CD8-positive, alpha-beta memory T cell (primary cell): Measurements from ENCODE around the gene MAN2C1. TPM values are rescaled to one million over a fixed set of nuclear protein-coding genes. Genes with fewer than 3 reads are reported as not detected.
"Not testable (repeated sequence)": the region's sequence is repeated elsewhere in the genome, so short reads cannot be mapped to it uniquely, and the experiment has no call there.

Experiments
- CTCF ChIA-PET: fragments of 350-600 bp; sonication (Branson Sonifier 250); formaldehyde crosslinking; loops from one replicate; lab custom pipeline; 2021; ENCODE audit warnings: antibody characterized with exemption; lab: Charles Lee
- POLR2A ChIA-PET: fragments of 350-600 bp; sonication (Branson Sonifier 250); formaldehyde crosslinking; loops from one replicate; lab custom pipeline; 2021; ENCODE audit warnings: antibody characterized with exemption; lab: Charles Lee
- DNase-seq, 5 donors: peaks; one replicate each; pipeline versions ENCODE4 v3.0.0 to v3.0.0-alpha.2; 2020 to 2022; ENCODE audit warnings: mixed read lengths in 1 of 5
- H3K27ac ChIP-seq: one replicate; pipeline ENCODE4 v1.7.0; 2013; ENCODE audit warnings: low read depth, mild to moderate bottlenecking, low read length, moderate library complexity
- H3K27me3 ChIP-seq: 2 replicates; pipeline ENCODE4 v1.7.0; 2013; ENCODE audit warnings: low read length, mild to moderate bottlenecking; ENCODE audit not compliant: insufficient read depth, poor library complexity, severe bottlenecking
- H3K36me3 ChIP-seq: 2 replicates; pipeline ENCODE4 v1.7.0; 2013; ENCODE audit warnings: mild to moderate bottlenecking, low read length, moderate library complexity; ENCODE audit not compliant: insufficient read depth
- H3K4me1 ChIP-seq: 2 replicates; pipeline ENCODE4 v1.7.0; 2013; ENCODE audit warnings: mild to moderate bottlenecking, low read length, moderate library complexity; ENCODE audit not compliant: insufficient read depth
- H3K4me3 ChIP-seq: 2 replicates; pipeline ENCODE4 v1.7.0; 2013; ENCODE audit warnings: mild to moderate bottlenecking, low read length
- H3K9me3 ChIP-seq: 2 replicates; pipeline ENCODE4 v1.7.0; 2013; ENCODE audit warnings: mild to moderate bottlenecking, low read length
- H3K27ac Mint-ChIP-seq, 8 donors: one replicate each; pipeline ENCODE4 v1.8.0; 2020 to 2021; ENCODE audit warnings: mixed read lengths in 8 of 8, mild to moderate bottlenecking in 6 of 8, inconsistent platforms in 3 of 8, moderate library complexity in 3 of 8
- H3K27me3 Mint-ChIP-seq, 2 donors: one replicate each; pipeline ENCODE4 v1.8.0; 2020 to 2021; ENCODE audit warnings: mixed read lengths in 2 of 2, mild to moderate bottlenecking in 1 of 2, moderate library complexity in 1 of 2
- H3K36me3 Mint-ChIP-seq, 3 donors: one replicate each; pipeline ENCODE4 v1.8.0; 2020 to 2021; ENCODE audit warnings: mixed read lengths in 3 of 3, inconsistent platforms in 1 of 3, mild to moderate bottlenecking in 1 of 3
- H3K4me1 Mint-ChIP-seq, 3 donors: one replicate each; pipeline ENCODE4 v1.8.0; 2020 to 2021; ENCODE audit warnings: mixed read lengths in 3 of 3, inconsistent platforms in 1 of 3, mild to moderate bottlenecking in 1 of 3
- H3K4me3 Mint-ChIP-seq, 7 donors: one replicate each; pipeline ENCODE4 v1.8.0; 2020 to 2021; ENCODE audit warnings: mixed read lengths in 7 of 7, mild to moderate bottlenecking in 6 of 7, moderate library complexity in 4 of 7, inconsistent platforms in 2 of 7
- H3K9me3 Mint-ChIP-seq, 5 donors: one replicate each; pipeline ENCODE4 v1.8.0; 2020 to 2022; ENCODE audit warnings: mixed read lengths in 5 of 5, mild to moderate bottlenecking in 3 of 5, moderate library complexity in 2 of 5, inconsistent platforms in 1 of 5
- polyA plus RNA-seq: library from polyadenylated mRNA; unstranded; fragments of 300-500 nt; fragmentation: Illumina TruSeq; gene quantifications from one replicate; pipeline ENCODE4 v1.2.3, GENCODE V29; 2021
- total RNA-seq, 2 experiments: library from RNA; stranded (reverse); gene quantifications; one replicate each; pipeline ENCODE4 v1.2.3, GENCODE V29; 2021

Gene MAN2C1
- total and polyA plus RNA-seq, 3 experiments from 2014 or later = 32.0 to 133 (median 127) TPM

- no peaks in the 10 kb centered on the region for H3K9me3 ChIP-seq
- Mint-ChIP-seq H3K27ac (peak overlapping the region in 5 of 8 donors; percentile 32 to 88 (median 55)), H3K36me3 (peaks cover 2 to 18% (median 3%) of the 10 kb centered on the region in 3 donors), H3K4me1 (peaks cover 19 to 25% (median 22%) of the 10 kb centered on the region in 3 donors), H3K9me3 (no peaks in the 10 kb centered on the region), H3K4me3 (peak overlapping the region in 2 of 7 donors; percentile 11 to 59), H3K27me3 (no peaks in the 10 kb centered on the region)
- no peaks in the 10 kb centered on the region for H3K27me3 ChIP-seq
- H3K4me1 ChIP-seq = peaks cover 14% of the 10 kb centered on the region
- H3K36me3 ChIP-seq = no peaks in the 10 kb centered on the region
- no peak overlapping the region for H3K4me3 ChIP-seq
- ChIA-PET POLR2A (no interaction called here), CTCF (interaction anchor here (1.2 kb wide), 1 partner anchor 28 kb away, joined by 7 read pairs; the partner anchor contains the start of gene MAN2C1)
- H3K27ac ChIP-seq = no peak overlapping the region
- DNase-seq = no peak
Measured at GRCh38 chr15:75339531-75340240, 28.7 kb downstream of the MAN2C1 start.

- Histone ChIP-seq H3K4me3 (no peak overlapping the region), H3K9me3 (no peaks in the 10 kb centered on the region), H3K36me3 (no peaks in the 10 kb centered on the region), H3K27ac (no peak overlapping the region), H3K27me3 (no peaks in the 10 kb centered on the region), H3K4me1 (peaks cover 14% of the 10 kb centered on the region)
- POLR2A ChIA-PET = no interaction called here
- H3K4me3 Mint-ChIP-seq = peak overlapping the region in 1 of 7 donors; percentile 48
- H3K36me3 Mint-ChIP-seq = peaks cover 2 to 18% (median 3%) of the 10 kb centered on the region in 3 donors
- H3K9me3 Mint-ChIP-seq = no peaks in the 10 kb centered on the region
- DNase-seq = no peak
- H3K27me3 Mint-ChIP-seq = no peaks in the 10 kb centered on the region
- CTCF ChIA-PET = no interaction called here
- H3K27ac Mint-ChIP-seq = peak overlapping the region in 1 of 8 donors; percentile 52
- peaks cover 19 to 25% (median 22%) of the 10 kb centered on the region in 3 donors for H3K4me1 Mint-ChIP-seq
Measured at GRCh38 chr15:75338661-75339240, 29.7 kb downstream of the MAN2C1 start.

GRCh38 chr15:75335705-75336355 is 32.6 kb downstream of the MAN2C1 start, which contains the start of gene COMMD4:
COMMD4 (plus strand) TSS chr15:75336063; CDS start chr15:75336090, 27 bp downstream.
- Histone ChIP-seq H3K4me3 (peak within 1 kb of the TSS; percentile 74), H3K27ac (peak within 1 kb of the TSS; percentile 57), H3K9me3 (no peaks in the 10 kb centered on the region), H3K36me3 (no peaks in the 10 kb centered on the region), H3K4me1 (peaks cover 14% of the 10 kb centered on the region), H3K27me3 (no peaks in the 10 kb centered on the region)
- Mint-ChIP-seq H3K27me3 (no peaks in the 10 kb centered on the region), H3K36me3 (peaks cover 1 to 12% (median 2%) of the 10 kb centered on the region in 3 donors), H3K4me3 (peak within 1 kb of the TSS; percentile 88 to 97 (median 92)), H3K4me1 (peaks cover 19 to 25% (median 22%) of the 10 kb centered on the region in 3 donors), H3K27ac (peak within 1 kb of the TSS; percentile 79 to 98 (median 92)), H3K9me3 (no peaks in the 10 kb centered on the region)
- ChIA-PET CTCF (interaction anchor here (1.6 kb wide), 1 partner anchor 32 kb away, joined by 4 read pairs; no protein-coding TSS in a partner anchor), POLR2A (no interaction called here)
- peak; percentile 58 to 84 (median 62) for DNase-seq

DNA sequence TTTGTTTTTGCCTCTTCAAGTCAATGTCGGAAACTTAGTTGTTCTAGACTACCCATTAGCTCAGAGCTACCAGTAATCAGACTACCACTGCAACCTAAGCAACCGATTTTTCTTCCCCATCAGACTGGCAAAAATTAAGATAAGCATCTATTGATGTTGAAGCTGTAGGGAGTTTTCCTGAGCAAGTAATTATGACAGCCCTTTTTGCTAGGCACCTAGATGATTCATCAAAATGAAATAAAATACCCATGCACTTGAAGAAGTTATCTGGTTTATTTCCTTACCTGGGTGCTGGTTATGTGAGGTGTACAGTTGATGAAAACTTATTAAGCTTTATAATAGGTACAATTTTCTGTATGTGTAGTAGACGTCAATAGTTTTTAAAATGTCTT is 33.1 kb downstream of the MAN2C1 start:
- ChIA-PET CTCF (interaction anchor here (1.6 kb wide), 1 partner anchor 32 kb away, joined by 4 read pairs; no protein-coding TSS in a partner anchor), POLR2A (no interaction called here)
- Mint-ChIP-seq H3K4me3 (peak overlapping the region; percentile 88 to 97 (median 92)), H3K36me3 (peaks cover 0 to 11% (median 2%) of the 10 kb centered on the region in 3 donors), H3K4me1 (peaks cover 19 to 25% (median 22%) of the 10 kb centered on the region in 3 donors), H3K9me3 (no peaks in the 10 kb centered on the region), H3K27me3 (no peaks in the 10 kb centered on the region), H3K27ac (peak overlapping the region; percentile 38 to 98 (median 90))
- Histone ChIP-seq H3K4me3 (peak overlapping the region; percentile 74), H3K9me3 (no peaks in the 10 kb centered on the region), H3K27ac (peak overlapping the region; percentile 57), H3K27me3 (no peaks in the 10 kb centered on the region), H3K36me3 (no peaks in the 10 kb centered on the region), H3K4me1 (peaks cover 14% of the 10 kb centered on the region)
- no peak for DNase-seq

DNA sequence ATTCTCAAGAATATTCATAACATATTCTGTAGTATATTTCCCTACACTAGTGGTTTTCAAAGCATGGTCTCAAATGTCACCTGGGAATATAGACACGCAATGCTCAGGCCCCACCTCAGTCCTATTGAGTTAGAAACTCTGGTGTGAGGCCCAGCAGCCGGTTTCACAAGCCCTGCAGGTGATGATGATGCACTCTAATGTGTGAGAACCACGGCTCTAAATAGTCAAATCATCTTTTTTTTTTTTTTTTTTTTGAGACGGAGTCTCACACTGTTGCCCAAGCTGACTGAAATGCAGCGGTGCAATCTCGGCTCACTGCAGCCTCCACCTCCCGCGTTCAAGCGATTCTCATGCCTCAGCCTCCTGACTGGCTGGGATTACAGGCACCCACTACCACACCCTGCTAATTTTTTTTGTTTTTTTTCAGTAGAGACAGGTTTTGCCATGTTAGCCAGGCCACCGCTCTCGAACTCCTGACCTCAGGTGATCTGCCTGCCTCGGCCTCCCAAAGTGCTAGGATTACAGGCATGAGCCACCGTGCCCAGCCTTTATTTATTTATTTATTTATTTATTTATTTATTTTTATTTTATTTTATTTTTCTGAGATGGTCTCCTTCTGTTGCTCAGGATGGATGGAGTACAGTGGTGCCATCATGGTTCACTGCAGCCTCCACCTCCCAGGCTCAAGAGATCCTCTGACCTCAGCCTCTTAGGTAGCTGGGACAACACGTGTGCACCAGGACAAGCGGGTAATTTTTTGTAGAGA is 34.6 kb downstream of the MAN2C1 start:
- H3K4me3 ChIP-seq, POLR2A ChIA-PET, H3K9me3 Mint-ChIP-seq, H3K27me3 Mint-ChIP-seq, H3K36me3 Mint-ChIP-seq, CTCF ChIA-PET, H3K27me3 ChIP-seq, H3K36me3 ChIP-seq, H3K9me3 ChIP-seq, H3K27ac ChIP-seq, DNase-seq, H3K27ac Mint-ChIP-seq: not testable (repeated sequence)
- H3K4me1 ChIP-seq = peaks cover 14% of the 10 kb centered on the region
- peaks cover 19 to 25% (median 22%) of the 10 kb centered on the region in 3 donors for H3K4me1 Mint-ChIP-seq
- peak overlapping the region in 1 of 7 donors; percentile 13 for H3K4me3 Mint-ChIP-seq

DNA sequence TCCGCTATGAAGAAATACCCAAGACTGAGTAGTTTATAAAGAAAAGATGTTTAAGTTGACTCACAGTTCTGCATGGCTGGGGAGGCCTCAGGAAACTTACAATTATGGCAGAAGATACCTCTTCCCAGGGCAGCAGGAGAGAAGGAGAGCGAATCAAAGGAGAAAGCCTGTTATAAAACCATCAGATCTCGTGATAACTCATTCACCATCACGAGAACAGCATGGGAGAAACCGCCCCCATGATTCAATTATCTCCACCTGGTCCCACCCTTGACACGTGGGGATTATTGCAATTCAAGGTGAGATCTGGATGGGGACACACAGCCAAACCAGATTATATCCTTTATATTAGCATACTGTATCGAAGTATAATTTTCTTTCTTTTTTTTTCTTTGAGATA is 36.3 kb downstream of the MAN2C1 start:
- CTCF ChIA-PET = not testable (repeated sequence)

DNA sequence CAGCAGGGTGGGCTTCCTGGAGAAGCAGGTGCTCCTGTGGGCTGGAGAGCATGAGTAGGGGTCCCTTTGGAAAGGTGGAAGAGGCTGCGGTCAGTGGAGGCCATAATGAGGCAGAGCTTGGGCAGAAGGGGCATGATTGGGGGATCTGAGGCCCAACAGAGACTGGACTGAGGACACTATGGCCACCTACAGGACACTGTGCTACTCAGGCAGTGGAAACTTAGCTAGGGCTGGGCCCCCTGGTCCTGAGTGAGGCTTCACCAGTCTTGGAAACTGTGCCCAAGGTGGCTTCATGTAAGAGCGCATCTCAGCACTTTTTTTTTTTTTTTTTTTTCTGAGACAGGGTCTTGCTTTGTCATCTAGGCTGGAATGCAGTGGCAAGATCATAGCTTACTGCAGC is 38.8 kb downstream of the MAN2C1 start:
- Histone ChIP-seq H3K9me3 (no peaks in the 10 kb centered on the region), H3K4me3 (no peak overlapping the region), H3K4me1 (no peaks in the 10 kb centered on the region), H3K36me3 (no peaks in the 10 kb centered on the region), H3K27ac (no peak overlapping the region), H3K27me3 (no peaks in the 10 kb centered on the region)
- peak overlapping the region in 1 of 7 donors; percentile 37 for H3K4me3 Mint-ChIP-seq
- POLR2A ChIA-PET = interaction anchor here (0.6 kb wide), 1 partner anchor 13 kb away, joined by 3 read pairs; no protein-coding TSS in a partner anchor
- H3K27ac Mint-ChIP-seq = no peak overlapping the region
- no peak for DNase-seq
- H3K9me3 Mint-ChIP-seq = no peaks in the 10 kb centered on the region
- H3K36me3 Mint-ChIP-seq = no peaks in the 10 kb centered on the region
- CTCF ChIA-PET = no interaction called here
- H3K4me1 Mint-ChIP-seq = no peaks in the 10 kb centered on the region
- peaks cover 0 to 5% of the 10 kb centered on the region in 2 donors for H3K27me3 Mint-ChIP-seq

More for the DNA sequence above, 36.3 kb downstream of the MAN2C1 start:
- H3K27ac ChIP-seq, H3K27me3 Mint-ChIP-seq, H3K27me3 ChIP-seq, H3K9me3 ChIP-seq, H3K27ac Mint-ChIP-seq, DNase-seq, H3K4me3 ChIP-seq, H3K36me3 Mint-ChIP-seq, POLR2A ChIA-PET, H3K36me3 ChIP-seq, H3K9me3 Mint-ChIP-seq: not testable (repeated sequence)
- H3K4me3 Mint-ChIP-seq = peak overlapping the region in 1 of 7 donors; percentile 3
- peaks cover 14% of the 10 kb centered on the region for H3K4me1 ChIP-seq
- peaks cover 18 to 21% (median 20%) of the 10 kb centered on the region in 3 donors for H3K4me1 Mint-ChIP-seq
